HepG2 (cell line): Measurements from ENCODE around the gene LTA. TPM values are rescaled to one million over a fixed set of nuclear protein-coding genes. Genes with fewer than 3 reads are reported as not detected.

Experiments used
- AGO1 ChIP-seq: fragments of 200-400 bp; formaldehyde crosslinking; IDR thresholded peaks from 2 replicates; pipeline ENCODE4 v1.6.1; 2017; ENCODE audit warnings: mild to moderate bottlenecking, low read depth, low read length, moderate library complexity; ENCODE audit not compliant: poor library complexity, severe bottlenecking
- GABPA ChIP-seq, 2 experiments: IDR thresholded peaks; 2 replicates each; pipeline ENCODE4 v1.6.1; 2011 to 2016; ENCODE audit warnings: low read depth in 2 of 2, low read length in 1 of 2, missing biosample characterization in 1 of 2, missing genetic modification characterization in 1 of 2
- GABPB1 ChIP-seq: IDR thresholded peaks from 2 replicates; pipeline ENCODE4 v1.6.1; 2016; ENCODE audit warnings: mild to moderate bottlenecking, missing genetic modification reagents, moderate library complexity, missing compliant biosample characterization
- KLF11 ChIP-seq: IDR thresholded peaks from 2 replicates; pipeline ENCODE4 v1.6.1; 2016; ENCODE audit warnings: missing compliant biosample characterization
- KLF13 ChIP-seq: sonication (generic); formaldehyde crosslinking; IDR thresholded peaks from 2 replicates; pipeline ENCODE4 v1.4.0; 2020; ENCODE audit warnings: mild to moderate bottlenecking, missing genetic modification reagents
- MAFG ChIP-seq: sonication (generic); formaldehyde crosslinking; IDR thresholded peaks from 2 replicates; pipeline ENCODE4 v1.5.1; 2020; ENCODE audit warnings: mild to moderate bottlenecking, missing genetic modification reagents
- NFYB ChIP-seq: sonication (generic); formaldehyde crosslinking; IDR thresholded peaks from 2 replicates; pipeline ENCODE4 v1.4.0; 2020; ENCODE audit warnings: missing genetic modification reagents
- SETDB1 ChIP-seq: sonication (generic); formaldehyde crosslinking; IDR thresholded peaks from 2 replicates; pipeline ENCODE4 v1.5.1; 2020; ENCODE audit warnings: missing genetic modification reagents, mild to moderate bottlenecking, borderline replicate concordance
- SP140L ChIP-seq: sonication (generic); formaldehyde crosslinking; IDR thresholded peaks from 2 replicates; pipeline ENCODE4 v1.4.0; 2020; ENCODE audit warnings: missing genetic modification reagents, borderline replicate concordance
- TMF1 ChIP-seq: sonication (generic); formaldehyde crosslinking; IDR thresholded peaks from 2 replicates; pipeline ENCODE4 v1.8.1; 2022; ENCODE audit warnings: low read depth, missing genetic modification reagents
- U2AF1 ChIP-seq: fragments of 200-400 bp; formaldehyde crosslinking; optimal IDR thresholded peaks from 2 replicates; pipeline ENCODE3; 2017; ENCODE audit warnings: mild to moderate bottlenecking, low read depth, low read length
- ZNF143 ChIP-seq: sonication (generic); formaldehyde crosslinking; IDR thresholded peaks from 2 replicates; pipeline ENCODE4 v1.4.0; 2020; ENCODE audit warnings: missing genetic modification reagents
- ZNF34 ChIP-seq: sonication (generic); formaldehyde crosslinking; IDR thresholded peaks from 2 replicates; pipeline ENCODE4 v1.4.0; 2020; ENCODE audit warnings: mild to moderate bottlenecking, missing genetic modification reagents, borderline replicate concordance
- ZNF614 ChIP-seq: IDR thresholded peaks from 2 replicates; pipeline ENCODE4 v1.6.1; 2018; ENCODE audit warnings: missing biosample characterization, missing genetic modification reagents, inconsistent platforms, borderline replicate concordance
- ZNF761 ChIP-seq: sonication (generic); formaldehyde crosslinking; conservative IDR thresholded peaks from 2 replicates; pipeline ENCODE4 v1.4.0; 2020; ENCODE audit warnings: mild to moderate bottlenecking, missing genetic modification reagents
- polyA plus RNA-seq, 8 experiments: library from polyadenylated mRNA; depleted of rRNA in 3 of 8; stranded (reverse) in 7 of 8; unstranded in 1 of 8; fragments of >200 nt; fragmentation: Illumina TruSeq in 4 of 8; extraction: Trizol in 4 of 8; gene quantifications; 2 replicates each; pipeline versions ENCODE4 v1.2.1 to v1.2.3, GENCODE V29; 2011 to 2016; ENCODE audit warnings: low read depth in 4 of 8, missing spikeins in 1 of 8, mixed read lengths in 1 of 8; ENCODE audit not compliant: insufficient read depth in 1 of 8
- total RNA-seq, 5 experiments: library from RNA; depleted of rRNA; stranded (reverse); fragments of >200 nt; fragmentation: Illumina TruSeq; extraction: Trizol; gene quantifications; 2 replicates each; pipeline ENCODE4 v1.2.3, GENCODE V29; 2016; ENCODE audit warnings: low read depth in 1 of 5
- TF ChIP-seq, protein P1 (sequence below), 2 experiments: fragments of 450-650 bp in 1 of 2; sonication (generic) in 1 of 2; formaldehyde crosslinking in 1 of 2; IDR thresholded peaks; 2 replicates each; pipeline versions ENCODE4 v1.6.1 to v1.8.0; 2016 to 2022; ENCODE audit warnings: antibody characterized with exemption in 1 of 2, mild to moderate bottlenecking in 1 of 2, missing genetic modification reagents in 1 of 2
- TF ChIP-seq, protein P2 (sequence below): sonication (generic); formaldehyde crosslinking; IDR thresholded peaks from 2 replicates; pipeline ENCODE4 v1.4.0; 2020; ENCODE audit warnings: missing genetic modification reagents

Gene LTA
- total and polyA plus RNA-seq, 2 of the 13 experiments (the other 11 are each of a cell fraction or from before 2014, with no cell fraction given): 0.09 TPM; not detected in 1

DNA sequence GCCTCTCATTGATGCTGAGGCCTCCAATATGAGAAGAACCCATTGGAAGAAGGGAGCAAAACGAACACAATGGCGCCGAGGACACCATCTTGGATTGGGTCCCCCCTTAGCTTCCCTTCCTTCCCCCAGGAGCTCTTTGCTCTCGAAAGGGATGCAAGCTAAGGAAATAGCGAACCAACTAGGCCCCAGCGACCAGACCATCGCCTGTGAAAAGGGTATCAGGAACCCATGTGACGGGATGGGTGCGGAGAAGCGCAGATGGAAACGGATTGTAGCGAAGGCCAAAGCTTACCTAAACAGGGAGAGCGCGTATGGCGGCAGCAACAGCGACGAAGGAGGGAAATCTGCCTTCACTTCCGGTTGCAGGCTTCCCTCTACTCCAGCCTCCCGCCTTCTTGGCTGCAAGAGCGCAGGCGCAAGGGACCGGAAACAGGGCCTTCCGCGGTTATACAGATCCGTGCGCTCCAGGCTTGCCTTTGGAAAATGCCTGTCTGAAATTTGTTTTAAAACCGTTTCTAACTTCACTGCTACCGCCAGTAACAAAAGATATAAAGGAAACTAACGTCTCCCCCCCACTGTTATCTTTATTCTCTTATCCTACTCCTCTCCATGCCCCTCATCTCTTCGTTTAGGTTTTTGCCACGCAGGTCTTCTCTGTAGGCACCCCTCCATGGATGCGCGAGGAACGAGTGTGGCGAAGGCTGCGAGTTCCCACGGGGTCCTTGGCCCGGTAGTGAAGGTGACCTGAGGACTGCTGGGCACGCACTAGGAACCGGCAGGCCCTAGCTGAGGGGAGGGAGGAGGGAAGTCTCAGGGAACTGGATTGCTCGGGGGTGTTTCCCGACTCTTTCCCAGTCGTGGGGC, 30.2 kb upstream of the LTA start, which contains the start of gene DDX39B (continued):
- TF ChIP-seq, protein P1, sequence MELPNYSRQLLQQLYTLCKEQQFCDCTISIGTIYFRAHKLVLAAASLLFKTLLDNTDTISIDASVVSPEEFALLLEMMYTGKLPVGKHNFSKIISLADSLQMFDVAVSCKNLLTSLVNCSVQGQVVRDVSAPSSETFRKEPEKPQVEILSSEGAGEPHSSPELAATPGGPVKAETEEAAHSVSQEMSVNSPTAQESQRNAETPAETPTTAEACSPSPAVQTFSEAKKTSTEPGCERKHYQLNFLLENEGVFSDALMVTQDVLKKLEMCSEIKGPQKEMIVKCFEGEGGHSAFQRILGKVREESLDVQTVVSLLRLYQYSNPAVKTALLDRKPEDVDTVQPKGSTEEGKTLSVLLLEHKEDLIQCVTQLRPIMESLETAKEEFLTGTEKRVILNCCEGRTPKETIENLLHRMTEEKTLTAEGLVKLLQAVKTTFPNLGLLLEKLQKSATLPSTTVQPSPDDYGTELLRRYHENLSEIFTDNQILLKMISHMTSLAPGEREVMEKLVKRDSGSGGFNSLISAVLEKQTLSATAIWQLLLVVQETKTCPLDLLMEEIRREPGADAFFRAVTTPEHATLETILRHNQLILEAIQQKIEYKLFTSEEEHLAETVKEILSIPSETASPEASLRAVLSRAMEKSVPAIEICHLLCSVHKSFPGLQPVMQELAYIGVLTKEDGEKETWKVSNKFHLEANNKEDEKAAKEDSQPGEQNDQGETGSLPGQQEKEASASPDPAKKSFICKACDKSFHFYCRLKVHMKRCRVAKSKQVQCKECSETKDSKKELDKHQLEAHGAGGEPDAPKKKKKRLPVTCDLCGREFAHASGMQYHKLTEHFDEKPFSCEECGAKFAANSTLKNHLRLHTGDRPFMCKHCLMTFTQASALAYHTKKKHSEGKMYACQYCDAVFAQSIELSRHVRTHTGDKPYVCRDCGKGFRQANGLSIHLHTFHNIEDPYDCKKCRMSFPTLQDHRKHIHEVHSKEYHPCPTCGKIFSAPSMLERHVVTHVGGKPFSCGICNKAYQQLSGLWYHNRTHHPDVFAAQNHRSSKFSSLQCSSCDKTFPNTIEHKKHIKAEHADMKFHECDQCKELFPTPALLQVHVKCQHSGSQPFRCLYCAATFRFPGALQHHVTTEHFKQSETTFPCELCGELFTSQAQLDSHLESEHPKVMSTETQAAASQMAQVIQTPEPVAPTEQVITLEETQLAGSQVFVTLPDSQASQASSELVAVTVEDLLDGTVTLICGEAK (IDR thresholded peaks at IDR 0.05): peak; percentile 57
- TF ChIP-seq, protein P1 (CRISPR knock-in tag; IDR thresholded peaks at IDR 0.05): peak; percentile 86; the same call in 1 of the 2 replicates
- TF ChIP-seq GABPB1: peak; percentile 98
- no peak for TF ChIP-seq ZNF761 (CRISPR knock-in tag)
- TF ChIP-seq GABPA (IDR thresholded peaks at IDR 0.05; ENCODE audit: low read depth, low read length): peak; percentile 82
- TF ChIP-seq GABPA (CRISPR knock-in tag; IDR thresholded peaks at IDR 0.05; ENCODE audit: low read depth): peak; percentile 97
- TF ChIP-seq U2AF1: no peak
- TF ChIP-seq TMF1 (CRISPR knock-in tag): peak; percentile 43
- TF ChIP-seq SETDB1 (CRISPR knock-in tag): no peak
- TF ChIP-seq MAFG (CRISPR knock-in tag): no peak
- peak; percentile 67 for TF ChIP-seq ZNF143 (CRISPR knock-in tag)
- TF ChIP-seq ZNF614: peak; percentile 75
- peak; percentile 93 for TF ChIP-seq KLF11 (CRISPR knock-in tag)
- no peak for TF ChIP-seq SP140L
- peak; percentile 65; the same call in 1 of the 2 replicates for TF ChIP-seq ZNF34 (CRISPR knock-in tag)
- TF ChIP-seq AGO1: no peak
- TF ChIP-seq, protein P2, sequence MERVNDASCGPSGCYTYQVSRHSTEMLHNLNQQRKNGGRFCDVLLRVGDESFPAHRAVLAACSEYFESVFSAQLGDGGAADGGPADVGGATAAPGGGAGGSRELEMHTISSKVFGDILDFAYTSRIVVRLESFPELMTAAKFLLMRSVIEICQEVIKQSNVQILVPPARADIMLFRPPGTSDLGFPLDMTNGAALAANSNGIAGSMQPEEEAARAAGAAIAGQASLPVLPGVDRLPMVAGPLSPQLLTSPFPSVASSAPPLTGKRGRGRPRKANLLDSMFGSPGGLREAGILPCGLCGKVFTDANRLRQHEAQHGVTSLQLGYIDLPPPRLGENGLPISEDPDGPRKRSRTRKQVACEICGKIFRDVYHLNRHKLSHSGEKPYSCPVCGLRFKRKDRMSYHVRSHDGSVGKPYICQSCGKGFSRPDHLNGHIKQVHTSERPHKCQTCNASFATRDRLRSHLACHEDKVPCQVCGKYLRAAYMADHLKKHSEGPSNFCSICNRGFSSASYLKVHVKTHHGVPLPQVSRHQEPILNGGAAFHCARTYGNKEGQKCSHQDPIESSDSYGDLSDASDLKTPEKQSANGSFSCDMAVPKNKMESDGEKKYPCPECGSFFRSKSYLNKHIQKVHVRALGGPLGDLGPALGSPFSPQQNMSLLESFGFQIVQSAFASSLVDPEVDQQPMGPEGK: peak; percentile 29; the same call in 1 of the 2 replicates
- TF ChIP-seq NFYB (CRISPR knock-in tag): 0 out of 2 replicates have a peak, but pooled peaks have one; percentile 15
- TF ChIP-seq KLF13 (CRISPR knock-in tag): peak; percentile 86
